GM23248 (cell line): ENCODE results near the gene ZGPAT. TPM values are rescaled to one million over a fixed set of nuclear protein-coding genes. Genes with fewer than 3 reads are reported as not detected.
A peak's percentile ranks its signal among the peaks of the same experiment; 100 is the strongest.

Experiments
- DNase-seq: peaks from one replicate; pipeline ENCODE4 v3.0.0-alpha.2; 2015
- H2AFZ ChIP-seq: fragments of 200-600 bp; sonication (generic); 2 replicates; pipeline ENCODE4 v1.6.1; 2016; ENCODE audit warnings: antibody characterized with exemption
- H3F3A ChIP-seq: fragments of 200-600 bp; sonication (generic); 2 replicates; pipeline ENCODE4 v1.6.1; 2016; ENCODE audit warnings: mild to moderate bottlenecking, antibody characterized with exemption, mixed run types; ENCODE audit not compliant: insufficient read depth
- H3K27ac ChIP-seq: fragments of 200-600 bp; sonication (generic); 2 replicates; pipeline ENCODE4 v1.5.1; 2016; ENCODE audit warnings: mild to moderate bottlenecking
- H3K27me3 ChIP-seq: fragments of 200-600 bp; sonication (generic); replicated peaks from 2 replicates; pipeline ENCODE4 v1.6.1; 2016; ENCODE audit warnings: mild to moderate bottlenecking; ENCODE audit not compliant: insufficient read depth
- H3K36me3 ChIP-seq: fragments of 200-600 bp; sonication (generic); 2 replicates; pipeline ENCODE4 v1.6.1; 2016; ENCODE audit warnings: low read depth, mild to moderate bottlenecking
- H3K4me1 ChIP-seq: fragments of 200-600 bp; sonication (generic); 2 replicates; pipeline ENCODE4 v1.6.1; 2016; ENCODE audit warnings: mild to moderate bottlenecking; ENCODE audit not compliant: insufficient read depth
- H3K4me2 ChIP-seq: fragments of 200-600 bp; sonication (generic); one replicate; pipeline ENCODE4 v1.6.1; 2016; ENCODE audit warnings: mild to moderate bottlenecking; ENCODE audit not compliant: unreplicated experiment
- H3K4me3 ChIP-seq: fragments of 200-600 bp; sonication (generic); 2 replicates; pipeline ENCODE4 v1.5.1; 2016; ENCODE audit warnings: mild to moderate bottlenecking
- H3K79me2 ChIP-seq: fragments of 200-600 bp; sonication (generic); 2 replicates; pipeline ENCODE4 v1.6.1; 2016; ENCODE audit warnings: mild to moderate bottlenecking; ENCODE audit not compliant: insufficient read depth
- H3K9ac ChIP-seq: fragments of 200-600 bp; sonication (generic); 2 replicates; pipeline ENCODE4 v1.6.1; 2016; ENCODE audit warnings: mild to moderate bottlenecking
- H3K9me2 ChIP-seq: fragments of 200-600 bp; sonication (generic); 2 replicates; pipeline ENCODE4 v1.6.1; 2016; ENCODE audit warnings: mixed run types, mild to moderate bottlenecking, moderate library complexity; ENCODE audit not compliant: insufficient read depth
- H3K9me3 ChIP-seq: fragments of 200-600 bp; sonication (generic); one replicate; pipeline ENCODE4 v1.6.1; 2017; ENCODE audit warnings: low read depth
- H4K20me1 ChIP-seq: fragments of 200-600 bp; sonication (generic); 2 replicates; pipeline ENCODE4 v1.6.0; 2016; ENCODE audit not compliant: insufficient read depth
- EZH2 ChIP-seq: fragments of 200-600 bp; sonication (generic); IDR thresholded peaks from 2 replicates; pipeline ENCODE4 v1.6.1; 2018; ENCODE audit warnings: antibody characterized with exemption, mild to moderate bottlenecking; ENCODE audit not compliant: insufficient read depth, poor library complexity, severe bottlenecking
- EZH2phosphoT487 ChIP-seq: fragments of 200-600 bp; sonication (generic); IDR thresholded peaks from 2 replicates; pipeline ENCODE4 v1.6.1; 2018; ENCODE audit warnings: antibody characterized with exemption, moderate library complexity, mild to moderate bottlenecking, low read depth; ENCODE audit not compliant: insufficient read depth
- WGBS, 2 experiments: methylation state at CpG; one replicate each; pipeline ENCODE4 v1.1.6; 2015 to 2017; ENCODE audit warnings: low lambda C conversion rate in 2 of 2, low coverage in 1 of 2; ENCODE audit errors: missing lambda C conversion rate in 2 of 2; 5-methylcytosine and 5-hydroxymethylcytosine counted together
- in situ Hi-C: fragments of 300-500 bp; cut with MboI; formaldehyde crosslinking; loops from 2 replicates; pipeline ENCODE4 v1.15.0; 2020
- polyA plus RNA-seq: library from polyadenylated mRNA; unstranded; fragments of >200 nt; fragmentation: Nextera tagmentation; extraction: Ambion mirVana; gene quantifications from 2 replicates; pipeline ENCODE4 v1.2.1, GENCODE V29; 2016
- total RNA-seq: library from RNA; depleted of rRNA; stranded (reverse); fragments of >200 nt; shearing (Covaris generic); gene quantifications from 2 replicates; pipeline ENCODE4 v1.2.3, GENCODE V29; 2014

The ZGPAT gene
- total and polyA plus RNA-seq, 2 experiments from 2014 or later, result 22.7 to 28.5 TPM

DNA sequence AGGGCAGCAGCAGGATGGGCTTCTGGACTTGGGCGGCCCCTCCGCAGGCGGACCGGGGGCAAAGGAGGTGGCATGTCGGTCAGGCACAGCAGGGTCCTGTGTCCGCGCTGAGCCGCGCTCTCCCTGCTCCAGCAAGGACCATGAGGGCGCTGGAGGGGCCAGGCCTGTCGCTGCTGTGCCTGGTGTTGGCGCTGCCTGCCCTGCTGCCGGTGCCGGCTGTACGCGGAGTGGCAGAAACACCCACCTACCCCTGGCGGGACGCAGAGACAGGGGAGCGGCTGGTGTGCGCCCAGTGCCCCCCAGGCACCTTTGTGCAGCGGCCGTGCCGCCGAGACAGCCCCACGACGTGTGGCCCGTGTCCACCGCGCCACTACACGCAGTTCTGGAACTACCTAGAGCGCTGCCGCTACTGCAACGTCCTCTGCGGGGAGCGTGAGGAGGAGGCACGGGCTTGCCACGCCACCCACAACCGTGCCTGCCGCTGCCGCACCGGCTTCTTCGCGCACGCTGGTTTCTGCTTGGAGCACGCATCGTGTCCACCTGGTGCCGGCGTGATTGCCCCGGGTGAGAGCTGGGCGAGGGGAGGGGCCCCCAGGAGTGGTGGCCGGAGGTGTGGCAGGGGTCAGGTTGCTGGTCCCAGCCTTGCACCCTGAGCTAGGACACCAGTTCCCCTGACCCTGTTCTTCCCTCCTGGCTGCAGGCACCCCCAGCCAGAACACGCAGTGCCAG lies 11.0 kb upstream of the ZGPAT start, which contains the start of gene TNFRSF6B:
TSS of gene TNFRSF6B (plus strand) at position 25 of the 729 bp plus-strand sequence. CDS start at position 141, 116 bp downstream.
- Histone ChIP-seq H3K4me3 (peak within 1 kb of the TSS; percentile 47), H3K27me3 (no peaks in the 10 kb centered on the region), H3K4me2 (peak within 1 kb of the TSS; percentile 25), H3K79me2 (peaks cover 8% of the 10 kb centered on the region; the same call in 1 of the 2 replicates), H3K36me3 (no peaks in the 10 kb centered on the region), H3F3A (no peaks in the 10 kb centered on the region; the same call in 1 of the 2 replicates), H3K9me2 (no peaks in the 10 kb centered on the region), H4K20me1 (no peaks in the 10 kb centered on the region), H3K27ac (no peak within 1 kb of the TSS), H3K4me1 (peaks cover 24% of the 10 kb centered on the region), H3K9me3 (no peaks in the 10 kb centered on the region), H3K9ac (peak within 1 kb of the TSS; percentile 44), H2AFZ (no peak within 1 kb of the TSS)
- in situ Hi-C loops, result no loop called here
- TF ChIP-seq EZH2 (no peak), EZH2phosphoT487 (no peak)
- 20 to 23% methylated on average over 30 to 50 of the region's 52 CpGs for WGBS, 2 experiments
- peak; percentile 47 for DNase-seq

DNA sequence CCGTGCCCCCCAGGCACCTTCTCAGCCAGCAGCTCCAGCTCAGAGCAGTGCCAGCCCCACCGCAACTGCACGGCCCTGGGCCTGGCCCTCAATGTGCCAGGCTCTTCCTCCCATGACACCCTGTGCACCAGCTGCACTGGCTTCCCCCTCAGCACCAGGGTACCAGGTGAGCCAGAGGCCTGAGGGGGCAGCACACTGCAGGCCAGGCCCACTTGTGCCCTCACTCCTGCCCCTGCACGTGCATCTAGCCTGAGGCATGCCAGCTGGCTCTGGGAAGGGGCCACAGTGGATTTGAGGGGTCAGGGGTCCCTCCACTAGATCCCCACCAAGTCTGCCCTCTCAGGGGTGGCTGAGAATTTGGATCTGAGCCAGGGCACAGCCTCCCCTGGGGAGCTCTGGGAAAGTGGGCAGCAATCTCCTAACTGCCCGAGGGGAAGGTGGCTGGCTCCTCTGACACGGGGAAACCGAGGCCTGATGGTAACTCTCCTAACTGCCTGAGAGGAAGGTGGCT lies 10.4 kb upstream of the ZGPAT start:
- Histone ChIP-seq H3K4me2 (peak overlapping the region; percentile 25), H2AFZ (no peak overlapping the region), H3K9me3 (no peaks in the 10 kb centered on the region), H4K20me1 (no peaks in the 10 kb centered on the region), H3K36me3 (no peaks in the 10 kb centered on the region), H3K4me1 (peaks cover 24% of the 10 kb centered on the region), H3K27ac (no peak overlapping the region), H3K79me2 (peaks cover 8% of the 10 kb centered on the region; the same call in 1 of the 2 replicates), H3K9me2 (no peaks in the 10 kb centered on the region), H3K4me3 (peak overlapping the region; percentile 47), H3F3A (no peaks in the 10 kb centered on the region; the same call in 1 of the 2 replicates), H3K27me3 (no peaks in the 10 kb centered on the region), H3K9ac (peak overlapping the region; percentile 44)
- TF ChIP-seq EZH2phosphoT487, result no peak
- TF ChIP-seq EZH2, result no peak
- DNase-seq, result no peak
- WGBS, 2 experiments, result 50 to 53% methylated on average over 7 of the region's 7 CpGs
- in situ Hi-C loops, result no loop called here

DNA sequence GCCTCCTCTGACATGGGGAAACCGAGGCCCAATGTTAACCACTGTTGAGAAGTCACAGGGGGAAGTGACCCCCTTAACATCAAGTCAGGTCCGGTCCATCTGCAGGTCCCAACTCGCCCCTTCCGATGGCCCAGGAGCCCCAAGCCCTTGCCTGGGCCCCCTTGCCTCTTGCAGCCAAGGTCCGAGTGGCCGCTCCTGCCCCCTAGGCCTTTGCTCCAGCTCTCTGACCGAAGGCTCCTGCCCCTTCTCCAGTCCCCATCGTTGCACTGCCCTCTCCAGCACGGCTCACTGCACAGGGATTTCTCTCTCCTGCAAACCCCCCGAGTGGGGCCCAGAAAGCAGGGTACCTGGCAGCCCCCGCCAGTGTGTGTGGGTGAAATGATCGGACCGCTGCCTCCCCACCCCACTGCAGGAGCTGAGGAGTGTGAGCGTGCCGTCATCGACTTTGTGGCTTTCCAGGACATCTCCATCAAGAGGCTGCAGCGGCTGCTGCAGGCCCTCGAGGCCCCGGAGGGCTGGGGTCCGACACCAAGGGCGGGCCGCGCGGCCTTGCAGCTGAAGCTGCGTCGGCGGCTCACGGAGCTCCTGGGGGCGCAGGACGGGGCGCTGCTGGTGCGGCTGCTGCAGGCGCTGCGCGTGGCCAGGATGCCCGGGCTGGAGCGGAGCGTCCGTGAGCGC lies 9.8 kb upstream of the ZGPAT start:
- H3K27ac ChIP-seq, result peak overlapping the region; percentile 87; the same call in 1 of the 2 replicates
- H3K4me2 ChIP-seq, result no peak overlapping the region
- no peaks in the 10 kb centered on the region for H3K9me3 ChIP-seq
- H3K79me2 ChIP-seq, result peaks cover 8% of the 10 kb centered on the region; the same call in 1 of the 2 replicates
- no peaks in the 10 kb centered on the region; the same call in 1 of the 2 replicates for H3F3A ChIP-seq
- peaks cover 24% of the 10 kb centered on the region for H3K4me1 ChIP-seq
- no peaks in the 10 kb centered on the region for H3K27me3 ChIP-seq
- no peak for TF ChIP-seq EZH2phosphoT487
- no peak for TF ChIP-seq EZH2
- no peak overlapping the region for H2AFZ ChIP-seq
- 88% methylated on average over 40 of the region's 40 CpGs for WGBS, 2 experiments
- peak overlapping the region; percentile 44; the same call in 1 of the 2 replicates for H3K9ac ChIP-seq
- H3K9me2 ChIP-seq, result no peaks in the 10 kb centered on the region
- no peaks in the 10 kb centered on the region for H4K20me1 ChIP-seq
- no peak for DNase-seq
- no peak overlapping the region for H3K4me3 ChIP-seq
- in situ Hi-C loops, result no loop called here
- H3K36me3 ChIP-seq, result no peaks in the 10 kb centered on the region

DNA sequence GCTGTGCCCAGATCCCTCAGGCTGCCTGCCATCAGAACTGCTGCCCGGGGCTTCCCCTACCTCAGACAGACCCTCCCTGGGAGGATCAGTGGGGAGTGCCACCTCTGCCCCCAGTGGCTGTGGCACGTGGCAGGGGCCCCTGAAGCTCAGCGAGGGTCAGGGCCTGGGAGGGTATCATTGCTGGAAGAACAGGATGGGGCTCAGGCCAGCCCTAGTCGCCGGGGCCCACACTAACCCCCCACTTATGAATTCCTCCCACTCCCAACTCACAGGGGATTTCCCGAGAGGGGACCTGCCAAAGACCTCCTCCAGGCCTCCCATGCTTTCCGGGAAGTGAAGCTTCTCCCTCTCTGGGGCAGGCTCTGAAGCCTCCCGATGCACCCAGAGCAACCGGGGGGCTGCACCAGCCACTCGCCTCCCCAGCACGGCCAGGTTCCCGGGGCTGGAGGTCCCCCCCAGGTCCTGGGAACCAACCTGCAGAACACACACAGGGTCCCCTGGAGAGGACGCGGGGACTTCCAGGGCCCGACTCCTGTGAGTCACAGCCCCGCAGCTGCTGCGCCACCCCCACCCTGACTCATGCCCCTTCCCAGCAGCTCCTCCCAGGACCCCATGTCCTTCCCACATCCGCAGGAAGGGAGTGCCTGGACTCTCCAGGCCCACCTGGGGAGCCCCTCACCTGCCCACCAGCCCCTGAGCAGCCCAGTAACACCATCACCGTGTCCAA lies 8.9 kb upstream of the ZGPAT start:
- no peaks in the 10 kb centered on the region for H3K9me3 ChIP-seq
- H3K36me3 ChIP-seq, result no peaks in the 10 kb centered on the region
- in situ Hi-C loops, result no loop called here
- peak overlapping the region; percentile 42 for H3K4me3 ChIP-seq
- no peaks in the 10 kb centered on the region for H4K20me1 ChIP-seq
- H3K79me2 ChIP-seq, result peaks cover 8% of the 10 kb centered on the region; the same call in 1 of the 2 replicates
- no peak overlapping the region for H2AFZ ChIP-seq
- H3K4me1 ChIP-seq, result peaks cover 24% of the 10 kb centered on the region
- H3F3A ChIP-seq, result no peaks in the 10 kb centered on the region; the same call in 1 of the 2 replicates
- H3K4me2 ChIP-seq, result peak overlapping the region; percentile 55
- peak overlapping the region; percentile 87 for H3K27ac ChIP-seq
- H3K9ac ChIP-seq, result peak overlapping the region; percentile 72
- peak; percentile 93 for DNase-seq
- WGBS, 2 experiments, result 5 to 6% methylated on average over 14 to 19 of the region's 19 CpGs
- TF ChIP-seq EZH2 (no peak), EZH2phosphoT487 (no peak)
- H3K9me2 ChIP-seq, result no peaks in the 10 kb centered on the region
- H3K27me3 ChIP-seq, result no peaks in the 10 kb centered on the region
